ENCODE measurements around the gene FOXN1. TPM values are rescaled to one million over a fixed set of nuclear protein-coding genes. Genes with fewer than 3 reads are reported as not detected.

The FOXN1 gene
- total RNA-seq, 3 donors from 2014 or later (not counting 1 experiment from before 2014, with no cell fraction given): not detected

- H3K9me3 ChIP-seq (ENCODE audit: control insufficient read depth, insufficient read depth, low read length): no peaks in the 10 kb centered on the region
- no peak overlapping the region for H3K27ac Mint-ChIP-seq
- H3K36me3 Mint-ChIP-seq: no peaks in the 10 kb centered on the region
- H3K4me1 Mint-ChIP-seq: no peaks in the 10 kb centered on the region
- H3K4me3 ChIP-seq (ENCODE audit: low read length): no peak overlapping the region
- no peaks in the 10 kb centered on the region for H3K27me3 ChIP-seq (ENCODE audit: control insufficient read depth, insufficient read depth, low read length)
- H3K27ac ChIP-seq (ENCODE audit: low read length): no peak overlapping the region
- no peak for TF ChIP-seq CTCF (IDR thresholded peaks at IDR 0.05)
- intact Hi-C loops (cut with micrococcal nuclease): no loop called here
- 92% methylated on average over 3 of the region's 3 CpGs for WGBS (ENCODE audit: insufficient coverage)
- H3K4me1 ChIP-seq (ENCODE audit: control insufficient read depth, insufficient read depth, low read length): no peaks in the 10 kb centered on the region
- ATAC-seq (no peak), DNase-seq (no peak)
- no peak overlapping the region for H3K4me3 Mint-ChIP-seq
- H3K27me3 Mint-ChIP-seq (ENCODE audit: low read depth in 2 of 2): peaks cover 8 to 14% of the 10 kb centered on the region in 2 donors
- no peaks in the 10 kb centered on the region for H3K9me3 Mint-ChIP-seq
- H3K36me3 ChIP-seq (ENCODE audit: control insufficient read depth, insufficient read depth, low read length): no peaks in the 10 kb centered on the region
These were observed 2.7 kb upstream of the FOXN1 start for GRCh38 chr17:28503420-28503819.

GRCh38 chr17:28506763-28507487, 777 bp downstream of the FOXN1 start:
- no peaks in the 10 kb centered on the region for H3K27me3 ChIP-seq (ENCODE audit: control insufficient read depth, insufficient read depth, low read length)
- no peak overlapping the region for H3K27ac ChIP-seq (ENCODE audit: low read length)
- Mint-ChIP-seq H3K36me3 (no peaks in the 10 kb centered on the region), H3K27me3 (ENCODE audit: low read depth in 2 of 2) (peaks cover 8 to 21% of the 10 kb centered on the region in 2 donors), H3K9me3 (no peaks in the 10 kb centered on the region), H3K4me1 (no peaks in the 10 kb centered on the region), H3K4me3 (no peak overlapping the region), H3K27ac (no peak overlapping the region)
- DNase-seq: no peak
- no peaks in the 10 kb centered on the region for H3K36me3 ChIP-seq (ENCODE audit: control insufficient read depth, insufficient read depth, low read length)
- no peaks in the 10 kb centered on the region for H3K4me1 ChIP-seq (ENCODE audit: control insufficient read depth, insufficient read depth, low read length)
- H3K9me3 ChIP-seq (ENCODE audit: control insufficient read depth, insufficient read depth, low read length): no peaks in the 10 kb centered on the region
- 80% methylated on average over 13 of the region's 14 CpGs for WGBS (ENCODE audit: insufficient coverage)
- TF ChIP-seq CTCF (IDR thresholded peaks at IDR 0.05): no peak
- intact Hi-C loops (cut with micrococcal nuclease): no loop called here
- H3K4me3 ChIP-seq (ENCODE audit: low read length): no peak overlapping the region
- ATAC-seq: no peak

GRCh38 chr17:28507567-28508203, 1.5 kb downstream of the FOXN1 start:
- intact Hi-C loops (cut with micrococcal nuclease): no loop called here
- H3K4me3 Mint-ChIP-seq: no peak overlapping the region
- H3K4me1 Mint-ChIP-seq: no peaks in the 10 kb centered on the region
- Histone ChIP-seq H3K4me1 (ENCODE audit: control insufficient read depth, insufficient read depth, low read length) (no peaks in the 10 kb centered on the region), H3K27me3 (ENCODE audit: control insufficient read depth, insufficient read depth, low read length) (no peaks in the 10 kb centered on the region), H3K4me3 (ENCODE audit: low read length) (no peak overlapping the region), H3K36me3 (ENCODE audit: control insufficient read depth, insufficient read depth, low read length) (no peaks in the 10 kb centered on the region), H3K27ac (ENCODE audit: low read length) (no peak overlapping the region), H3K9me3 (ENCODE audit: control insufficient read depth, insufficient read depth, low read length) (no peaks in the 10 kb centered on the region)
- H3K27me3 Mint-ChIP-seq (ENCODE audit: low read depth in 2 of 2): peaks cover 8 to 21% of the 10 kb centered on the region in 2 donors
- ATAC-seq (no peak), DNase-seq (no peak)
- H3K9me3 Mint-ChIP-seq: no peaks in the 10 kb centered on the region
- H3K27ac Mint-ChIP-seq: no peak overlapping the region
- no peak for TF ChIP-seq CTCF (IDR thresholded peaks at IDR 0.05)
- no peaks in the 10 kb centered on the region for H3K36me3 Mint-ChIP-seq
- WGBS (ENCODE audit: insufficient coverage): 76% methylated on average over 24 of the region's 24 CpGs
